Activated naive CD8-positive, alpha-beta T cell treated with anti-CD3 and anti-CD28 coated beads, Interleukin-2, amount 50 U/mL, for 24 hours (primary cell): ENCODE data around the gene TPRG1L.
"Not testable (repeated sequence)": the region's sequence is repeated elsewhere in the genome, so short reads cannot be mapped to it uniquely, and the experiment has no call there.

ENCODE experiments used
- ATAC-seq: fragments of 150-1000 bp; cut with Tn5 transposase; one replicate; pipeline ENCODE4 v1.10.0; 2021
- DNase-seq: peaks from one replicate; pipeline ENCODE4 v3.0.0; 2021
- H3K27ac Mint-ChIP-seq: one replicate; pipeline ENCODE4 v1.8.0; 2021; ENCODE audit warnings: mild to moderate bottlenecking, mixed read lengths
- H3K27me3 Mint-ChIP-seq: one replicate; pipeline ENCODE4 v1.8.0; 2021; ENCODE audit warnings: mixed read lengths
- H3K36me3 Mint-ChIP-seq: one replicate; pipeline ENCODE4 v1.8.0; 2021; ENCODE audit warnings: low read depth, mixed read lengths
- H3K4me1 Mint-ChIP-seq: one replicate; pipeline ENCODE4 v1.8.0; 2021; ENCODE audit warnings: mixed read lengths
- H3K4me3 Mint-ChIP-seq: one replicate; pipeline ENCODE4 v1.8.0; 2021; ENCODE audit warnings: mild to moderate bottlenecking, moderate library complexity, mixed read lengths
- H3K9me3 Mint-ChIP-seq: one replicate; pipeline ENCODE4 v1.8.0; 2021; ENCODE audit warnings: mixed read lengths

The TPRG1L gene

GRCh38 chr1:3624200-3625136 lies at the start of gene TPRG1L:
Gene TPRG1L (plus strand): TSS chr1:3625015. CDS start chr1:3625073, 58 bp downstream.
- peak within 1 kb of the TSS; percentile 89 for H3K27ac Mint-ChIP-seq
- ATAC-seq = peak; percentile 93
- peaks cover 30% of the 10 kb centered on the region for H3K4me1 Mint-ChIP-seq
- peak; percentile 98 for DNase-seq
- H3K27me3 Mint-ChIP-seq = no peaks in the 10 kb centered on the region
- H3K36me3 Mint-ChIP-seq = peaks cover 2% of the 10 kb centered on the region
- H3K9me3 Mint-ChIP-seq = no peaks in the 10 kb centered on the region
- peak within 1 kb of the TSS; percentile 89 for H3K4me3 Mint-ChIP-seq

GRCh38 chr1:3575515-3575914 lies 49.3 kb upstream of the TPRG1L start:
- H3K36me3 Mint-ChIP-seq, H3K4me3 Mint-ChIP-seq, H3K9me3 Mint-ChIP-seq, H3K27ac Mint-ChIP-seq, ATAC-seq, H3K27me3 Mint-ChIP-seq, DNase-seq, H3K4me1 Mint-ChIP-seq: not testable (repeated sequence)

GRCh38 chr1:3575993-3576392 lies 48.8 kb upstream of the TPRG1L start:
- H3K4me3 Mint-ChIP-seq = no peak overlapping the region

GRCh38 chr1:3577300-3577699 lies 47.5 kb upstream of the TPRG1L start:
- H3K36me3 Mint-ChIP-seq = no peaks in the 10 kb centered on the region
- no peaks in the 10 kb centered on the region for H3K4me1 Mint-ChIP-seq
- DNase-seq (no peak), ATAC-seq (no peak)
- H3K9me3 Mint-ChIP-seq = no peaks in the 10 kb centered on the region
- H3K27me3 Mint-ChIP-seq = no peaks in the 10 kb centered on the region
- H3K4me3 Mint-ChIP-seq = no peak overlapping the region
- H3K27ac Mint-ChIP-seq = no peak overlapping the region

More at GRCh38 chr1:3575993-3576392, 48.8 kb upstream of the TPRG1L start:
- no peak overlapping the region for H3K27ac Mint-ChIP-seq
- no peaks in the 10 kb centered on the region for H3K27me3 Mint-ChIP-seq
- ATAC-seq (no peak), DNase-seq (no peak)
- no peaks in the 10 kb centered on the region for H3K36me3 Mint-ChIP-seq
- no peaks in the 10 kb centered on the region for H3K9me3 Mint-ChIP-seq
- H3K4me1 Mint-ChIP-seq = no peaks in the 10 kb centered on the region

GRCh38 chr1:3577711-3578432 lies 46.9 kb upstream of the TPRG1L start:
- no peak overlapping the region for H3K4me3 Mint-ChIP-seq
- no peaks in the 10 kb centered on the region for H3K27me3 Mint-ChIP-seq
- H3K9me3 Mint-ChIP-seq = no peaks in the 10 kb centered on the region
- no peak for DNase-seq
- no peak overlapping the region for H3K27ac Mint-ChIP-seq
- H3K36me3 Mint-ChIP-seq = no peaks in the 10 kb centered on the region
- no peaks in the 10 kb centered on the region for H3K4me1 Mint-ChIP-seq
- ATAC-seq = no peak

GRCh38 chr1:3578433-3578805 lies 46.4 kb upstream of the TPRG1L start:
- H3K4me1 Mint-ChIP-seq = no peaks in the 10 kb centered on the region
- DNase-seq (no peak), ATAC-seq (no peak)
- no peak overlapping the region for H3K4me3 Mint-ChIP-seq
- H3K27me3 Mint-ChIP-seq = no peaks in the 10 kb centered on the region
- H3K36me3 Mint-ChIP-seq = no peaks in the 10 kb centered on the region
- H3K9me3 Mint-ChIP-seq = no peaks in the 10 kb centered on the region
- H3K27ac Mint-ChIP-seq = no peak overlapping the region

- H3K27ac Mint-ChIP-seq = no peak overlapping the region
These were observed 45.9 kb upstream of the TPRG1L start for GRCh38 chr1:3578906-3579305.

GRCh38 chr1:3579626-3580025 lies 45.2 kb upstream of the TPRG1L start:
- Mint-ChIP-seq H3K4me1 (no peaks in the 10 kb centered on the region), H3K9me3 (no peaks in the 10 kb centered on the region), H3K36me3 (no peaks in the 10 kb centered on the region), H3K27ac (no peak overlapping the region), H3K27me3 (no peaks in the 10 kb centered on the region), H3K4me3 (no peak overlapping the region)
- no peak for ATAC-seq
- no peak for DNase-seq

More at GRCh38 chr1:3578906-3579305, 45.9 kb upstream of the TPRG1L start:
- Mint-ChIP-seq H3K27me3 (no peaks in the 10 kb centered on the region), H3K4me1 (no peaks in the 10 kb centered on the region), H3K4me3 (no peak overlapping the region), H3K9me3 (no peaks in the 10 kb centered on the region), H3K36me3 (no peaks in the 10 kb centered on the region)
- DNase-seq = no peak
- no peak for ATAC-seq

- Mint-ChIP-seq H3K4me3 (no peak overlapping the region), H3K27ac (no peak overlapping the region), H3K9me3 (no peaks in the 10 kb centered on the region), H3K4me1 (no peaks in the 10 kb centered on the region), H3K27me3 (no peaks in the 10 kb centered on the region), H3K36me3 (no peaks in the 10 kb centered on the region)
- ATAC-seq (no peak), DNase-seq (no peak)
These were observed 44.6 kb upstream of the TPRG1L start for GRCh38 chr1:3580231-3580630.

GRCh38 chr1:3581296-3582036 lies 43.3 kb upstream of the TPRG1L start:
- Mint-ChIP-seq H3K36me3 (no peaks in the 10 kb centered on the region), H3K27me3 (no peaks in the 10 kb centered on the region), H3K9me3 (no peaks in the 10 kb centered on the region), H3K4me1 (no peaks in the 10 kb centered on the region), H3K4me3 (no peak overlapping the region), H3K27ac (no peak overlapping the region)
- ATAC-seq (no peak), DNase-seq (no peak)

- not testable (repeated sequence) for H3K27ac Mint-ChIP-seq, ATAC-seq, DNase-seq, H3K4me1 Mint-ChIP-seq, H3K27me3 Mint-ChIP-seq, H3K36me3 Mint-ChIP-seq, H3K9me3 Mint-ChIP-seq, H3K4me3 Mint-ChIP-seq
These were observed 41.1 kb upstream of the TPRG1L start for GRCh38 chr1:3583751-3584150.

- Mint-ChIP-seq H3K36me3 (no peaks in the 10 kb centered on the region), H3K4me3 (no peak overlapping the region), H3K9me3 (no peaks in the 10 kb centered on the region), H3K27ac (no peak overlapping the region), H3K4me1 (no peaks in the 10 kb centered on the region), H3K27me3 (no peaks in the 10 kb centered on the region)
- DNase-seq = no peak
- peak; percentile 60 for ATAC-seq
These were observed 39.9 kb upstream of the TPRG1L start for GRCh38 chr1:3584915-3585314.

GRCh38 chr1:3585353-3585868 lies 39.4 kb upstream of the TPRG1L start:
- H3K4me3 Mint-ChIP-seq, H3K9me3 Mint-ChIP-seq, H3K4me1 Mint-ChIP-seq, H3K27ac Mint-ChIP-seq, DNase-seq, H3K36me3 Mint-ChIP-seq, H3K27me3 Mint-ChIP-seq, ATAC-seq: not testable (repeated sequence)

- Mint-ChIP-seq H3K9me3 (no peaks in the 10 kb centered on the region), H3K27ac (no peak overlapping the region), H3K27me3 (no peaks in the 10 kb centered on the region), H3K4me1 (no peaks in the 10 kb centered on the region), H3K36me3 (no peaks in the 10 kb centered on the region), H3K4me3 (no peak overlapping the region)
- ATAC-seq (no peak), DNase-seq (no peak)
These were observed 38.8 kb upstream of the TPRG1L start for GRCh38 chr1:3585940-3586568.
